ENCODE measurements around the gene ZFHX2.

GRCh38 chr14:23577004-23577681 is 25.6 kb upstream of the ZFHX2 start:
- TF ChIP-seq CTCF (optimal IDR thresholded peaks at IDR 0.05 in 1 of 3, IDR thresholded peaks at IDR 0.05 in 1 of 3, conservative IDR thresholded peaks at IDR 0.05 in 1 of 3; ENCODE audit: extremely low read depth in 1 of 3, insufficient read depth in 2 of 3, low read length in 3 of 3) (no peak), EZH2 (IDR thresholded peaks at IDR 0.05; ENCODE audit: low read length) (no peak)
